ENCODE data around the gene PLSCR5. TPM values are rescaled to one million over a fixed set of nuclear protein-coding genes. Genes with fewer than 3 reads are reported as not detected.

PLSCR5 gene
- total RNA-seq, 1 experiment from 2014 or later: not detected

DNA sequence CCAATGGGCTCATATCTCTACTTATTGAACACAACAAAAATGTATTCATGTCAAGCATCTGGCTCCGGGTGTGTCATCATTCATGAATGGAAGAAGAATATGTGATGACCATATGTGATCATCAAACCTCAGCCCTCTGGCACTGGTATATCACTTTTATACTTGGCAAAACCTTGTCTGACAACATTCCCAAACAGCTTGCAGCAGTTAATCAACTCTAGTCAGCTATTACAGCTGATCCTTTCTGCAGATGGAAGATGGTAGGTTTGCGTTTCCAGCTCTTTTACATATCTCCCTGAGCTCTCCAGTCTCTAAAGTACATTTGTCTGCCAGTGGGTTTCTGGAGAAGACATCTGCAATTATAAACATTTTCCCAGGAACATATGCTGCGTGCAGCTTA is 6.6 kb downstream of the PLSCR5 start:
- in situ Hi-C loops (cut with HindIII; ENCODE audit: low pct_unique_long_range_greater_than_20kb, low sequenced_read_pairs): no loop called here

DNA sequence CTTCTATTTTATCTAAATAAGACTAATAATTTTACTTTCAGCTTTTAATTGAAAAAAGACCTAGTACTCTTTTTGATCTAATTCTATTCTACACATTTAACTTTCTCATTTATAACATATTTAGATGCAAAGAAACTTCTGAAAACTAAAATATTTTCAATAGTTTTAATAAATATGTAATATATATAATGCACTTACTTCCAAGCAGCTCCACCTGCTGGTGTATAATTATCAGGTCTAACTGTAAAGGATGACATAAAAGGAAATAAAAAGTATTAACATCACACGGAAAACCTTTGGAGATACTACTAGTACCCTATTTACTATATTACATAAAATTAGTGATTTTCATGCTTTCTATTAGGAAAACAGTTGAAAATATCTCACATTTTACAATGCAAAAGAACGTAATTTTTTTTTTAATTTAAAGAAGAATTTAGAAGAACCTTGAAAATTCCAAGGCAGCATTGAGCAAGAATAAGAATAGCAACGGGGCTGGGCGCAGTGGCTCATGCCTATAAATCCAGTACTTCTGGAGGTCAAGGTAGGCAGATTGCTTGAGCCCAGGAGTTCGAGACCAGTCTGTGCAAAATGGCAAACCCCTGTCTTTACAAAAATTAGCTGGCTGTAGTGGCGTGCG is 10.2 kb downstream of the PLSCR5 start:
- Histone ChIP-seq H3K27me3 (ENCODE audit: control insufficient read depth, insufficient read depth, low read length) (no peaks in the 10 kb centered on the region), H3K9me3 (ENCODE audit: control insufficient read depth, insufficient read depth, low read depth, low read length) (no peaks in the 10 kb centered on the region), H3K4me1 (ENCODE audit: control insufficient read depth, insufficient read depth, low read length) (no peaks in the 10 kb centered on the region), H3K36me3 (ENCODE audit: control insufficient read depth, insufficient read depth, low read length) (no peaks in the 10 kb centered on the region), H3K27ac (ENCODE audit: low read length) (no peak overlapping the region), H3K4me3 (ENCODE audit: low read depth in 2 of 2, low read length in 2 of 2) (no peak overlapping the region)
- no peak for TF ChIP-seq SIN3A (IDR thresholded peaks at IDR 0.05; ENCODE audit: borderline replicate concordance, insufficient read depth, low read depth, low read length)
- TF ChIP-seq, protein P1, sequence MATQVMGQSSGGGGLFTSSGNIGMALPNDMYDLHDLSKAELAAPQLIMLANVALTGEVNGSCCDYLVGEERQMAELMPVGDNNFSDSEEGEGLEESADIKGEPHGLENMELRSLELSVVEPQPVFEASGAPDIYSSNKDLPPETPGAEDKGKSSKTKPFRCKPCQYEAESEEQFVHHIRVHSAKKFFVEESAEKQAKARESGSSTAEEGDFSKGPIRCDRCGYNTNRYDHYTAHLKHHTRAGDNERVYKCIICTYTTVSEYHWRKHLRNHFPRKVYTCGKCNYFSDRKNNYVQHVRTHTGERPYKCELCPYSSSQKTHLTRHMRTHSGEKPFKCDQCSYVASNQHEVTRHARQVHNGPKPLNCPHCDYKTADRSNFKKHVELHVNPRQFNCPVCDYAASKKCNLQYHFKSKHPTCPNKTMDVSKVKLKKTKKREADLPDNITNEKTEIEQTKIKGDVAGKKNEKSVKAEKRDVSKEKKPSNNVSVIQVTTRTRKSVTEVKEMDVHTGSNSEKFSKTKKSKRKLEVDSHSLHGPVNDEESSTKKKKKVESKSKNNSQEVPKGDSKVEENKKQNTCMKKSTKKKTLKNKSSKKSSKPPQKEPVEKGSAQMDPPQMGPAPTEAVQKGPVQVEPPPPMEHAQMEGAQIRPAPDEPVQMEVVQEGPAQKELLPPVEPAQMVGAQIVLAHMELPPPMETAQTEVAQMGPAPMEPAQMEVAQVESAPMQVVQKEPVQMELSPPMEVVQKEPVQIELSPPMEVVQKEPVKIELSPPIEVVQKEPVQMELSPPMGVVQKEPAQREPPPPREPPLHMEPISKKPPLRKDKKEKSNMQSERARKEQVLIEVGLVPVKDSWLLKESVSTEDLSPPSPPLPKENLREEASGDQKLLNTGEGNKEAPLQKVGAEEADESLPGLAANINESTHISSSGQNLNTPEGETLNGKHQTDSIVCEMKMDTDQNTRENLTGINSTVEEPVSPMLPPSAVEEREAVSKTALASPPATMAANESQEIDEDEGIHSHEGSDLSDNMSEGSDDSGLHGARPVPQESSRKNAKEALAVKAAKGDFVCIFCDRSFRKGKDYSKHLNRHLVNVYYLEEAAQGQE (IDR thresholded peaks at IDR 0.05; ENCODE audit: insufficient read depth in 1 of 2, low read depth in 2 of 2, low read length in 1 of 2): no peak
- TF ChIP-seq, protein P2, sequence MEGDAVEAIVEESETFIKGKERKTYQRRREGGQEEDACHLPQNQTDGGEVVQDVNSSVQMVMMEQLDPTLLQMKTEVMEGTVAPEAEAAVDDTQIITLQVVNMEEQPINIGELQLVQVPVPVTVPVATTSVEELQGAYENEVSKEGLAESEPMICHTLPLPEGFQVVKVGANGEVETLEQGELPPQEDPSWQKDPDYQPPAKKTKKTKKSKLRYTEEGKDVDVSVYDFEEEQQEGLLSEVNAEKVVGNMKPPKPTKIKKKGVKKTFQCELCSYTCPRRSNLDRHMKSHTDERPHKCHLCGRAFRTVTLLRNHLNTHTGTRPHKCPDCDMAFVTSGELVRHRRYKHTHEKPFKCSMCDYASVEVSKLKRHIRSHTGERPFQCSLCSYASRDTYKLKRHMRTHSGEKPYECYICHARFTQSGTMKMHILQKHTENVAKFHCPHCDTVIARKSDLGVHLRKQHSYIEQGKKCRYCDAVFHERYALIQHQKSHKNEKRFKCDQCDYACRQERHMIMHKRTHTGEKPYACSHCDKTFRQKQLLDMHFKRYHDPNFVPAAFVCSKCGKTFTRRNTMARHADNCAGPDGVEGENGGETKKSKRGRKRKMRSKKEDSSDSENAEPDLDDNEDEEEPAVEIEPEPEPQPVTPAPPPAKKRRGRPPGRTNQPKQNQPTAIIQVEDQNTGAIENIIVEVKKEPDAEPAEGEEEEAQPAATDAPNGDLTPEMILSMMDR (IDR thresholded peaks at IDR 0.05): peak; percentile 51
- intact Hi-C loops (cut with micrococcal nuclease; ENCODE audit: unreplicated experiment) (no loop called here), in situ Hi-C loops (cut with HindIII; ENCODE audit: low pct_unique_long_range_greater_than_20kb, low sequenced_read_pairs) (no loop called here)
- ATAC-seq (peak; percentile 72; the same call in 1 of the 2 replicates), DNase-seq (ENCODE audit: low read depth, low spot score) (no peak)
- BruUV-seq (replicated peaks): no TSS peak
- POLR2A ChIA-PET: no interaction called here
- CTCF ChIA-PET: no interaction called here

More for the DNA sequence above, 6.6 kb downstream of the PLSCR5 start:
- Histone ChIP-seq H3K9me3 (ENCODE audit: control insufficient read depth, insufficient read depth, low read depth, low read length) (no peaks in the 10 kb centered on the region), H3K27ac (ENCODE audit: low read length) (no peak overlapping the region), H3K36me3 (ENCODE audit: control insufficient read depth, insufficient read depth, low read length) (no peaks in the 10 kb centered on the region), H3K4me1 (ENCODE audit: control insufficient read depth, insufficient read depth, low read length) (no peaks in the 10 kb centered on the region), H3K27me3 (ENCODE audit: control insufficient read depth, insufficient read depth, low read length) (no peaks in the 10 kb centered on the region), H3K4me3 (ENCODE audit: low read depth in 2 of 2, low read length in 2 of 2) (no peak overlapping the region)
- ChIA-PET POLR2A (no interaction called here), CTCF (no interaction called here)
- no TSS peak for BruUV-seq (replicated peaks)
- DNase-seq (ENCODE audit: low read depth, low spot score) (no peak), ATAC-seq (no peak)
- TF ChIP-seq POLR2AphosphoS5 (IDR thresholded peaks at IDR 0.05; ENCODE audit: low read depth, low read length) (no peak), TCF7L2 (IDR thresholded peaks at IDR 0.05; ENCODE audit: low read depth, low read length) (no peak), SIN3A (IDR thresholded peaks at IDR 0.05; ENCODE audit: borderline replicate concordance, insufficient read depth, low read depth, low read length) (no peak)
- TF ChIP-seq, protein P1 (IDR thresholded peaks at IDR 0.05; ENCODE audit: insufficient read depth in 1 of 2, low read depth in 2 of 2, low read length in 1 of 2): no peak
- TF ChIP-seq, protein P2 (IDR thresholded peaks at IDR 0.05): no peak
- intact Hi-C loops (cut with micrococcal nuclease; ENCODE audit: unreplicated experiment): no loop called here

Measured in Panc1 (cell line).